ENCODE measurements around the gene SPC24.

DNA sequence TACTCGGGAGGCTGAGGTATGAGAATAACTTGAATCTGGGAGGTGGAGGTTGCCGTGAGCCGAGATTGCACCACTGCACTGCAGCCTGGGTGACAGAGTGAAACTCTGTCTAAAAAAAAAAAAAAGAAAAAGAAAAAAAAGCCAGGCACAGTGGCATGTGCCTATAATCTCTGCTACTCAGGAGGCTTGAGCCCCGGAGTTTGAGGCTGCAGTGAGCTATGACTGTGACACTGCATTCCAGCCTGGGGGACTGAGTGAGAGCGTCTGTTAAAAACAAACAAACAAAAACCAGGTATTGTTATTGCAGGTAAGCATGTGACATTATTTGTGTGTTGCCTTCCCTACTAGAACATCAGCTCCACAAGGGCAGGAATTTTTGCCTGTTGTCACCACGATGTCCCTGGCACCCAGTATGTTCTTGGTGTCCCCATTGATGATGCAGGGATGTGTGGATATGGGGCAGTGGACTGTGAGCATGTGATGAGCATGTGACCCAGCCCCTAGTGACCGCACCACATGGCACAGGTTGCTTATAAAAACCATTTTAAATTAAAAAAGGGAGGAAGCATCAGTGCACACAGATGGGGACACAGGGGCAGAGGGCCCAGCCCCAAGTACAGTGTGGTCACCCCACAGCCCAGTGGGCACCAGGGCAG is 43.3 kb upstream of the SPC24 start:
- TF ChIP-seq, protein P1, sequence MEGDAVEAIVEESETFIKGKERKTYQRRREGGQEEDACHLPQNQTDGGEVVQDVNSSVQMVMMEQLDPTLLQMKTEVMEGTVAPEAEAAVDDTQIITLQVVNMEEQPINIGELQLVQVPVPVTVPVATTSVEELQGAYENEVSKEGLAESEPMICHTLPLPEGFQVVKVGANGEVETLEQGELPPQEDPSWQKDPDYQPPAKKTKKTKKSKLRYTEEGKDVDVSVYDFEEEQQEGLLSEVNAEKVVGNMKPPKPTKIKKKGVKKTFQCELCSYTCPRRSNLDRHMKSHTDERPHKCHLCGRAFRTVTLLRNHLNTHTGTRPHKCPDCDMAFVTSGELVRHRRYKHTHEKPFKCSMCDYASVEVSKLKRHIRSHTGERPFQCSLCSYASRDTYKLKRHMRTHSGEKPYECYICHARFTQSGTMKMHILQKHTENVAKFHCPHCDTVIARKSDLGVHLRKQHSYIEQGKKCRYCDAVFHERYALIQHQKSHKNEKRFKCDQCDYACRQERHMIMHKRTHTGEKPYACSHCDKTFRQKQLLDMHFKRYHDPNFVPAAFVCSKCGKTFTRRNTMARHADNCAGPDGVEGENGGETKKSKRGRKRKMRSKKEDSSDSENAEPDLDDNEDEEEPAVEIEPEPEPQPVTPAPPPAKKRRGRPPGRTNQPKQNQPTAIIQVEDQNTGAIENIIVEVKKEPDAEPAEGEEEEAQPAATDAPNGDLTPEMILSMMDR (IDR thresholded peaks at IDR 0.05): no peak
- no peak for TF ChIP-seq POLR2A (IDR thresholded peaks at IDR 0.05)
